Right lobe of liver (tissue), 4 donors: ENCODE data around the gene TTC38.

Experiments
- CTCF ChIP-seq, 4 donors: fragments of 200-600 bp in 3 of 4; fragments of 450-650 bp in 1 of 4; IDR thresholded peaks; one replicate each; pipeline versions ENCODE4 v1.5.1 to v1.8.0; 2016 to 2022; ENCODE audit warnings: antibody characterized with exemption in 4 of 4, mild to moderate bottlenecking in 2 of 4
- POLR2A ChIP-seq: fragments of 450-650 bp; IDR thresholded peaks from one replicate; pipeline ENCODE4 v1.6.1; 2017; ENCODE audit warnings: antibody characterized with exemption, mild to moderate bottlenecking
- donor health status: DM: no; HTN: no; CAD: no.
- donor health status: DM: no; HTN: no; CAD: no.
- donor health status: DM: no; HTN: yes; CAD: no.

GRCh38 chr22:46272196-46272595 is 4.4 kb downstream of the TTC38 start:
- TF ChIP-seq CTCF (IDR thresholded peaks at IDR 0.05) (no peak), POLR2A (no peak)
